IMR-90 (cell line): Measurements from ENCODE around the gene ADAMTS14.

Experiments
- CEBPB ChIP-seq: IDR thresholded peaks from 2 replicates; pipeline ENCODE4 v1.6.1; 2012; ENCODE audit warnings: low read depth, low read length, improper control_type of control experiment
- CHD1 ChIP-seq: IDR thresholded peaks from 2 replicates; pipeline ENCODE4 v1.6.1; 2012; ENCODE audit warnings: low read depth, low read length, improper control_type of control experiment
- CTCF ChIP-seq: conservative IDR thresholded peaks from 2 replicates; pipeline ENCODE4 v1.5.1; 2012; ENCODE audit warnings: mild to moderate bottlenecking, low read depth, low read length, improper control_type of control experiment
- MAFK ChIP-seq: IDR thresholded peaks from 2 replicates; pipeline ENCODE4 v1.6.1; 2012; ENCODE audit warnings: low read depth, low read length, improper control_type of control experiment
- MXI1 ChIP-seq: IDR thresholded peaks from 2 replicates; pipeline ENCODE4 v1.6.1; 2012; ENCODE audit warnings: low read depth, mild to moderate bottlenecking, low read length, moderate library complexity, borderline replicate concordance

DNA sequence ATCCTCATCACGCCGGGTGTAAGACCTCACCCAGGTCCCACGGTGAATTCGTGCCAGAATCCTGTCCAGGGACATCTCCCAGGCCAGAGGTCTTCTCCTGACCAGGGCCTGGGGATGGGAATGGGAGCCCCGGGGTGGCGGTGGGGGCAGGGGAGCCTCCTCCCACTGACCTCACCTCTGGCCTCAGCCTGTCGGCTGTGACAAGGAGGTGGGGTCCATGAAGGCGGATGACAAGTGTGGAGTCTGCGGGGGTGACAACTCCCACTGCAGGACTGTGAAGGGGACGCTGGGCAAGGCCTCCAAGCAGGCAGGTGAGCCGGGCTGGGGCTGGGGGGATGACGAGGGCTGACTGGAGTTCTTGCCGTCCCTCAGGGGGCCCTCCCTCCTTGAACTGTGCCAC lies 71.6 kb downstream of the ADAMTS14 start:
- TF ChIP-seq MXI1 (no peak), CTCF (no peak), CEBPB (no peak), CHD1 (no peak), MAFK (no peak)
